Liver (tissue), 3 donors: Measurements from ENCODE around the gene SERPIND1.

Experiments used
- ATF3 ChIP-seq: IDR thresholded peaks from 2 replicates; pipeline ENCODE4 v1.6.1; 2016; ENCODE audit warnings: antibody characterized with exemption
- EGR1 ChIP-seq, 2 donors: IDR thresholded peaks; 2 replicates each; pipeline ENCODE4 v1.6.1; 2016 to 2018; ENCODE audit warnings: antibody characterized with exemption in 2 of 2, low read depth in 2 of 2
- GABPA ChIP-seq, 2 donors: IDR thresholded peaks in 1 of 2; conservative IDR thresholded peaks in 1 of 2; 2 replicates each; pipeline ENCODE4 v1.6.1; 2016; ENCODE audit warnings: antibody characterized with exemption in 2 of 2, mild to moderate bottlenecking in 1 of 2, moderate library complexity in 1 of 2
- RAD21 ChIP-seq, 2 donors: IDR thresholded peaks; 2 replicates each; pipeline ENCODE4 v1.6.1; 2016; ENCODE audit warnings: antibody characterized with exemption in 2 of 2, mild to moderate bottlenecking in 2 of 2
- REST ChIP-seq: IDR thresholded peaks from 2 replicates; pipeline ENCODE4 v1.6.1; 2016; ENCODE audit warnings: antibody characterized with exemption, mild to moderate bottlenecking
- SP1 ChIP-seq: IDR thresholded peaks from 2 replicates; pipeline ENCODE4 v1.6.1; 2018; ENCODE audit warnings: antibody characterized with exemption, mild to moderate bottlenecking
- TAF1 ChIP-seq: conservative IDR thresholded peaks from 2 replicates; pipeline ENCODE4 v1.6.1; 2016; ENCODE audit warnings: antibody characterized with exemption, mild to moderate bottlenecking
- YY1 ChIP-seq: IDR thresholded peaks from 2 replicates; pipeline ENCODE4 v1.6.1; 2016; ENCODE audit warnings: antibody characterized with exemption, mild to moderate bottlenecking
- TF ChIP-seq, protein P1 (sequence below): fragments of 150-350 bp; IDR thresholded peaks from 2 replicates; pipeline ENCODE4 v1.5.1; 2017; ENCODE audit warnings: improper control_type of control experiment, low read depth, low read length; ENCODE audit not compliant: missing input control
- TF ChIP-seq, protein P2 (sequence below): IDR thresholded peaks from 2 replicates; pipeline ENCODE4 v1.6.1; 2016; ENCODE audit warnings: antibody characterized with exemption
- donor health status: healthy.
- donor health status: healthy.

DNA sequence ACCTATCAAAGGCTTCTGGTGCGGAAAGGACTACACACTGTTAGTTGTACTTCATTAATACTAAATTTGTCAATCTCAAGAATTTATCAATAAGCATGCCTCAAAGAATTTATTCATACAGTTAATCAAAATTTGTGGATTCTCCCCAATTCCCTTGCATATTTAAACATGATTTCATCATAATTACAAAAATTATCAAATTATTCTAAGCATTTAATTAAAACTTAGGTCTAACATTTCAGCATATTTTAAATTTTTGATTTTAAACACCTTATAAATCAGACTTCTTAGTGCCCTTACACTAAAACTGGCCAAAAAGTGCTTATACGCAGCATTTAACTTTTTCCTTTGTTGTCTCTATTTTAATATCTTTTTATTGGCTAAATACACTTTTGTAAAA, 13.8 kb upstream of the SERPIND1 start:
- TF ChIP-seq, protein P1, sequence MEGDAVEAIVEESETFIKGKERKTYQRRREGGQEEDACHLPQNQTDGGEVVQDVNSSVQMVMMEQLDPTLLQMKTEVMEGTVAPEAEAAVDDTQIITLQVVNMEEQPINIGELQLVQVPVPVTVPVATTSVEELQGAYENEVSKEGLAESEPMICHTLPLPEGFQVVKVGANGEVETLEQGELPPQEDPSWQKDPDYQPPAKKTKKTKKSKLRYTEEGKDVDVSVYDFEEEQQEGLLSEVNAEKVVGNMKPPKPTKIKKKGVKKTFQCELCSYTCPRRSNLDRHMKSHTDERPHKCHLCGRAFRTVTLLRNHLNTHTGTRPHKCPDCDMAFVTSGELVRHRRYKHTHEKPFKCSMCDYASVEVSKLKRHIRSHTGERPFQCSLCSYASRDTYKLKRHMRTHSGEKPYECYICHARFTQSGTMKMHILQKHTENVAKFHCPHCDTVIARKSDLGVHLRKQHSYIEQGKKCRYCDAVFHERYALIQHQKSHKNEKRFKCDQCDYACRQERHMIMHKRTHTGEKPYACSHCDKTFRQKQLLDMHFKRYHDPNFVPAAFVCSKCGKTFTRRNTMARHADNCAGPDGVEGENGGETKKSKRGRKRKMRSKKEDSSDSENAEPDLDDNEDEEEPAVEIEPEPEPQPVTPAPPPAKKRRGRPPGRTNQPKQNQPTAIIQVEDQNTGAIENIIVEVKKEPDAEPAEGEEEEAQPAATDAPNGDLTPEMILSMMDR = no peak
- TF ChIP-seq, protein P2, sequence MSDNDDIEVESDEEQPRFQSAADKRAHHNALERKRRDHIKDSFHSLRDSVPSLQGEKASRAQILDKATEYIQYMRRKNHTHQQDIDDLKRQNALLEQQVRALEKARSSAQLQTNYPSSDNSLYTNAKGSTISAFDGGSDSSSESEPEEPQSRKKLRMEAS = no peak
- TF ChIP-seq GABPA (IDR thresholded peaks at IDR 0.05 in 1 of 2, conservative IDR thresholded peaks at IDR 0.05 in 1 of 2) (no peak), REST (no peak), TAF1 (no peak), SP1 (no peak), ATF3 (no peak), RAD21 (IDR thresholded peaks at IDR 0.05) (no peak), EGR1 (IDR thresholded peaks at IDR 0.05; ENCODE audit: low read depth in 2 of 2) (no peak), YY1 (no peak)
